ENCODE results near the gene IFITM5. TPM values are rescaled to one million over a fixed set of nuclear protein-coding genes. Genes with fewer than 3 reads are reported as not detected.
A peak's percentile ranks its signal among the peaks of the same experiment; 100 is the strongest.

IFITM5 gene
- total RNA-seq, 2 donors from 2014 or later: not detected

DNA sequence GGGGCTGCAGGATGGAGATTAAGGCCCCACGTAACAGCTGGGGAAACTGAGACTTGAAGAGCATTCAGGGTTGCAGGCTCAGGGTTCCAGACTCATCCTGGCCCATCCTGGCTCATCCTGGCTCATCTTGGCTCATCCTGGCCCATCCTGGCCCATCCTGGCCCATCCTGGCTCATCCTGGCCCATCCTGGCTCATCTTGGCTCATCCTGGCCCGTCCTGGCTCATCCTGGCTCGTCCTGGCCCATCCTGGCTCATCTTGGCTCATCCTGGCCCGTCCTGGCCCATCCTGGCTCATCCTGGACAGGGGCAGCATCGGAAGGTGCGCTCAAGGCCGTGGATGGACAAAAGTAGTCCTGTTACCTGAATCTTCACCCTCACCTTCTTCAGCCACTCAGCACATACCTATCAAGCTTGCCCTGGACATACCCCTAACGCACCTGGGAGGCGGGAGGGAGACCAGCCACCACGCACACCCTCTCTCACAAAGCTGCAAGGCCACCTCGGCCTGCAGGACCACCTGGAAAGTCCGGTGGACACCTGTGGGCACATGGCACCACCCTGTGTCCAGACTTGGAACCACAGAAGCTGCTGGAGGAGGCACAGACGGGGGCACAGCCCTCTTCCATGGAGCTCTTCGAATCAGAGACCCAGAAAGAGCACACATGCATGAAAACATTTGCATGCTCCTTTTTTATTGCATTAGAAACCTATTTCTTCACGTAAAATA is 41.4 kb downstream of the IFITM5 start:
- H3K9ac ChIP-seq (ENCODE audit: extremely low read depth, low read length, poor library complexity, severe bottlenecking): no peak overlapping the region
- Mint-ChIP-seq H3K27me3 (ENCODE audit: insufficient read depth) (peaks cover 2% of the 10 kb centered on the region), H3K4me3 (no peak overlapping the region), H3K9me3 (peaks cover 18% of the 10 kb centered on the region), H3K4me1 (no peaks in the 10 kb centered on the region), H3K27ac (no peak overlapping the region), H3K36me3 (ENCODE audit: low read depth) (peaks cover 9% of the 10 kb centered on the region)
- no peak overlapping the region for H3K4me3 ChIP-seq (ENCODE audit: low read length)
- no peaks in the 10 kb centered on the region for H3K4me1 ChIP-seq (ENCODE audit: control insufficient read depth, insufficient read depth, low read length)
- TF ChIP-seq, protein P1, sequence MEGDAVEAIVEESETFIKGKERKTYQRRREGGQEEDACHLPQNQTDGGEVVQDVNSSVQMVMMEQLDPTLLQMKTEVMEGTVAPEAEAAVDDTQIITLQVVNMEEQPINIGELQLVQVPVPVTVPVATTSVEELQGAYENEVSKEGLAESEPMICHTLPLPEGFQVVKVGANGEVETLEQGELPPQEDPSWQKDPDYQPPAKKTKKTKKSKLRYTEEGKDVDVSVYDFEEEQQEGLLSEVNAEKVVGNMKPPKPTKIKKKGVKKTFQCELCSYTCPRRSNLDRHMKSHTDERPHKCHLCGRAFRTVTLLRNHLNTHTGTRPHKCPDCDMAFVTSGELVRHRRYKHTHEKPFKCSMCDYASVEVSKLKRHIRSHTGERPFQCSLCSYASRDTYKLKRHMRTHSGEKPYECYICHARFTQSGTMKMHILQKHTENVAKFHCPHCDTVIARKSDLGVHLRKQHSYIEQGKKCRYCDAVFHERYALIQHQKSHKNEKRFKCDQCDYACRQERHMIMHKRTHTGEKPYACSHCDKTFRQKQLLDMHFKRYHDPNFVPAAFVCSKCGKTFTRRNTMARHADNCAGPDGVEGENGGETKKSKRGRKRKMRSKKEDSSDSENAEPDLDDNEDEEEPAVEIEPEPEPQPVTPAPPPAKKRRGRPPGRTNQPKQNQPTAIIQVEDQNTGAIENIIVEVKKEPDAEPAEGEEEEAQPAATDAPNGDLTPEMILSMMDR (conservative IDR thresholded peaks at IDR 0.05): peak; percentile 53
- peaks cover 8% of the 10 kb centered on the region for H3K36me3 ChIP-seq (ENCODE audit: control insufficient read depth, insufficient read depth, low read length)
- WGBS, 2 experiments (ENCODE audit: insufficient coverage in 1 of 2, insufficient read length in 1 of 2): 88 to 90% methylated on average over 9 to 15 of the region's 15 CpGs
- H3K27me3 ChIP-seq (ENCODE audit: control insufficient read depth, insufficient read depth, low read length, poor library complexity, severe bottlenecking): no peaks in the 10 kb centered on the region
- no peak for DNase-seq
- no peak overlapping the region for H3K27ac ChIP-seq (ENCODE audit: low read depth, low read length)
- H3K9me3 ChIP-seq (ENCODE audit: control insufficient read depth, low read length): peaks cover 4% of the 10 kb centered on the region

DNA sequence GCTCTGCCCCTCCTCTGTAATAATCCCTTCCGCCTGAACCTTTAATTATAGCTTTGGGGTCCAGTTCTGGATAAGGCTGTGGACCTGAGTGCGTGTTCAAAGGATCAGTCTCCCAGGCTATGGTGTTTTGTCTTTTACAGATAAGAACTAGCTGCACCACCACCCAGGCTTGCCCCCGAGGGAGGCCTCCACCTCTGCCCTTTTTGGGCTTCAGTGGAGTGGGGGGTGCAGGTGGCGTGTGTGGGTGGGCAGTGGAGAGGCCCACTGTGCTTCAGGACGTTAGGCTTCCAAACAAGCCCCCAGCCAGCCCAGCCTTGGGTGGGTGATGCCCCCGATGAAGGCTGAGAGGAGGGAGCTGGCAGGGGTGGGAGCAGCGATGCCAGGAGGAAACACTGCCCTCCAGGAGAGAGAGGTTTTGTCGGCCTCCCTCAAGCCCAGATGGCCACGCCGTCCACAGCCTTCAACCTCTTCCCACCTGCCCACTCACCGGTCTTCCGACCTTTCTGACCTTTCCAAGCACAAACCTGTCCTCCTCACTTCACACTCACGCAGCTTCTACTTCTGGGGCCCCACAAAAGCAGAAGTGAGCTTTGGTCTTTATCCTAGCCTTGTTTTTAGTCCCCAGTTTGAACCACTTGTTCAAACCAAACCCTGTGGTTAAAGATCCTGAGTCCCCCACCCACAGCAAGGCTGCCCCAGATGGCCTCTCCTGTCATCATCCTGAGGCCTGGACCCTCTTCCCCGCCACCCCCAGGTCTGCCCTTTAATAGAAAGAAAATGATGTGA is 42.2 kb downstream of the IFITM5 start:
- no peaks in the 10 kb centered on the region for H3K4me1 Mint-ChIP-seq
- DNase-seq: no peak
- H3K36me3 Mint-ChIP-seq (ENCODE audit: low read depth): peaks cover 17% of the 10 kb centered on the region

DNA sequence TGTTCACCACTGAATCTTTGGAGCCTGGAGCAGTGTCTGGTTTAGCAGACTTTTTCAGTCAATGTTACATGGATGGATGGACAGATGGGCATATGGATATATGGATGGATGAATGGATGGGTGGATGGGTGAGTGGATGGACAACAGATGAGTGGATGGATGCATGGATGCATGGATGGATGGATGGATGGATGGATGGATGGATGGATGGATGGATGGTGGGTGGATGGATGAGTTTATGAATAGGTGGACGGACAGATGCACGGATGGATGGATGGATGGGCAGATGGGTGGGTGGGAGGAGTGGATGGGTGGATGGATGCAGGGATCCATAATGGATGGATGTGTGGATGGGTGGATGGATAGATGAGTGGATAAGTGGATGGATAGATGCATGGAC is 43.5 kb downstream of the IFITM5 start:
- TF ChIP-seq, protein P1 (conservative IDR thresholded peaks at IDR 0.05): no peak
- Mint-ChIP-seq H3K4me3 (no peak overlapping the region), H3K9me3 (peaks cover 3% of the 10 kb centered on the region), H3K36me3 (ENCODE audit: low read depth) (peaks cover 30% of the 10 kb centered on the region), H3K4me1 (no peaks in the 10 kb centered on the region), H3K27ac (no peak overlapping the region), H3K27me3 (ENCODE audit: insufficient read depth) (peaks cover 2% of the 10 kb centered on the region)
- no peak overlapping the region for H3K27ac ChIP-seq (ENCODE audit: low read depth, low read length)
- no peak overlapping the region for H3K4me3 ChIP-seq (ENCODE audit: low read length)
- peaks cover 28% of the 10 kb centered on the region for H3K36me3 ChIP-seq (ENCODE audit: control insufficient read depth, insufficient read depth, low read length)
- H3K9me3 ChIP-seq (ENCODE audit: control insufficient read depth, low read length): no peaks in the 10 kb centered on the region
- 91% methylated on average over 2 of the region's 2 CpGs; no CpG with 5 or more reads in 1 of the 2 experiments for WGBS, 2 experiments (ENCODE audit: insufficient coverage in 1 of 2, insufficient read length in 1 of 2)
- H3K4me1 ChIP-seq (ENCODE audit: control insufficient read depth, insufficient read depth, low read length): no peaks in the 10 kb centered on the region
- H3K9ac ChIP-seq (ENCODE audit: extremely low read depth, low read length, poor library complexity, severe bottlenecking): no peak overlapping the region
- no peak for DNase-seq
- H3K27me3 ChIP-seq (ENCODE audit: control insufficient read depth, insufficient read depth, low read length, poor library complexity, severe bottlenecking): no peaks in the 10 kb centered on the region

More for the DNA sequence above, 42.2 kb downstream of the IFITM5 start:
- Histone ChIP-seq H3K9ac (ENCODE audit: extremely low read depth, low read length, poor library complexity, severe bottlenecking) (no peak overlapping the region), H3K36me3 (ENCODE audit: control insufficient read depth, insufficient read depth, low read length) (peaks cover 15% of the 10 kb centered on the region), H3K4me3 (ENCODE audit: low read length) (no peak overlapping the region), H3K4me1 (ENCODE audit: control insufficient read depth, insufficient read depth, low read length) (no peaks in the 10 kb centered on the region), H3K27ac (ENCODE audit: low read depth, low read length) (no peak overlapping the region), H3K9me3 (ENCODE audit: control insufficient read depth, low read length) (peaks cover 4% of the 10 kb centered on the region), H3K27me3 (ENCODE audit: control insufficient read depth, insufficient read depth, low read length, poor library complexity, severe bottlenecking) (no peaks in the 10 kb centered on the region)
- 92 to 93% methylated on average over 6 to 14 of the region's 14 CpGs for WGBS, 2 experiments (ENCODE audit: insufficient coverage in 1 of 2, insufficient read length in 1 of 2)
- H3K4me3 Mint-ChIP-seq: no peak overlapping the region
- H3K27me3 Mint-ChIP-seq (ENCODE audit: insufficient read depth): peaks cover 2% of the 10 kb centered on the region
- H3K9me3 Mint-ChIP-seq: peaks cover 15% of the 10 kb centered on the region
- TF ChIP-seq, protein P1 (conservative IDR thresholded peaks at IDR 0.05): no peak
- no peak overlapping the region for H3K27ac Mint-ChIP-seq
